ENCODE data around the gene RELA. TPM values are rescaled to one million over a fixed set of nuclear protein-coding genes. Genes with fewer than 3 reads are reported as not detected.
A peak's percentile ranks its signal among the peaks of the same experiment; 100 is the strongest.

The RELA gene
- polyA plus RNA-seq, 2 of the 4 experiments (the other 2 are of a cell fraction): 28.9 to 55.1 TPM

GRCh38 chr11:65672180-65672860 is 9.6 kb upstream of the RELA start:
- TF ChIP-seq FOXS1 (CRISPR knock-in tag; IDR thresholded peaks at IDR 0.05) (no peak), CHD4 (IDR thresholded peaks at IDR 0.05; ENCODE audit: borderline replicate concordance) (no peak), SMC3 (IDR thresholded peaks at IDR 0.05) (no peak), KDM1A (IDR thresholded peaks at IDR 0.05; ENCODE audit: low read depth) (no peak), JUN (IDR thresholded peaks at IDR 0.05) (no peak)

GRCh38 chr11:65663639-65664200 is 1.0 kb upstream of the RELA start:
- H3K4me3 ChIP-seq: peak overlapping the region; percentile 100
- TF ChIP-seq USF2 (IDR thresholded peaks at IDR 0.05) (peak; percentile 49), ZFP36 (IDR thresholded peaks at IDR 0.05; ENCODE audit: borderline replicate concordance, partially characterized antibody) (no peak), FOXS1 (CRISPR knock-in tag; IDR thresholded peaks at IDR 0.05) (no peak), TFCP2L1 (CRISPR knock-in tag; IDR thresholded peaks at IDR 0.05) (0 out of 2 replicates have a peak, but pooled peaks have one; percentile 48), HES2 (IDR thresholded peaks at IDR 0.05) (no peak), POLR2A (IDR thresholded peaks at IDR 0.05; ENCODE audit: low read length) (peak; percentile 4; the same call in 1 of the 2 replicates)
- FAIRE-seq: no peak
- ChIA-PET POLR2A (interaction anchor here (0.6 to 3.4 kb wide), 14 partner anchors 9 to 542 kb away, joined by 3 to 27 read pairs (median 4); partner anchors contain the start of genes FAU, FIBP, MRPL49 and PCNX3), CTCF (interaction anchor here (0.6 to 2.4 kb wide), 12 partner anchors 9 to 381 kb away, joined by 3 to 12 read pairs (median 3); partner anchors contain the start of genes FOSL1 and MUS81)
- ATAC-seq: peak; percentile 64 to 75
- 15% methylated on average over 9 of the region's 15 CpGs for WGBS (ENCODE audit: missing lambda C conversion rate)
- H3K27ac ChIP-seq: peak overlapping the region; percentile 96 to 98
- H3K4me2 ChIP-seq: peak overlapping the region; percentile 94
- H3K9me3 ChIP-seq: no peaks in the 10 kb centered on the region
- peak in 1 of 2 experiments; percentile 61 for DNase-seq (ENCODE audit: low read depth in 1 of 2, low spot score in 1 of 2)
- peaks cover 13% of the 10 kb centered on the region for H3K4me1 ChIP-seq

More at GRCh38 chr11:65672180-65672860, 9.6 kb upstream of the RELA start:
- CTCF ChIA-PET: interaction anchor here (1.2 kb wide), 2 partner anchors 46 to 146 kb away, joined by 3 to 6 read pairs; no protein-coding TSS in a partner anchor
- Histone ChIP-seq H3K27ac (no peak overlapping the region), H3K4me3 (no peak overlapping the region), H3K9me3 (no peaks in the 10 kb centered on the region), H3K4me2 (no peak overlapping the region), H3K4me1 (no peaks in the 10 kb centered on the region)
- DNase-seq (ENCODE audit: low read depth in 1 of 2, low spot score in 1 of 2) (no peak), FAIRE-seq (no peak), ATAC-seq (peak; percentile 43 to 62; a peak in 4 of 6 replicates)
- POLR2A ChIA-PET: interaction anchor here (1.0 to 1.3 kb wide), 2 partner anchors 9 kb away, joined by 3 read pairs; partner anchors contain the start of gene RELA

GRCh38 chr11:65662247-65662798 is 393 bp downstream of the RELA start:
- FAIRE-seq (no peak), ATAC-seq (peak; percentile 9 to 16; a peak in 5 of 6 replicates), DNase-seq (ENCODE audit: low read depth in 1 of 2, low spot score in 1 of 2) (no peak)
- ChIA-PET CTCF (interaction anchor here (1.2 to 2.4 kb wide), 6 partner anchors 8 to 222 kb away, joined by 3 to 12 read pairs (median 4); no protein-coding TSS in a partner anchor), POLR2A (interaction anchor here (0.6 to 3.4 kb wide), 13 partner anchors 9 to 207 kb away, joined by 3 to 27 read pairs (median 4); partner anchors contain the start of genes PCNX3, RNASEH2C, SIPA1 and ZNRD2)
- Histone ChIP-seq H3K27ac (peak overlapping the region; percentile 96 to 98), H3K4me1 (peaks cover 13% of the 10 kb centered on the region), H3K4me3 (peak overlapping the region; percentile 100), H3K9me3 (no peaks in the 10 kb centered on the region), H3K4me2 (peak overlapping the region; percentile 94)
- TF ChIP-seq E2F6 (IDR thresholded peaks at IDR 0.05; ENCODE audit: borderline replicate concordance, low read depth): no peak
- no peak for TF ChIP-seq HEYL (CRISPR knock-in tag; IDR thresholded peaks at IDR 0.05)
- no peak for TF ChIP-seq JUN (IDR thresholded peaks at IDR 0.05)
- TF ChIP-seq MAX (IDR thresholded peaks at IDR 0.05): no peak
- WGBS (ENCODE audit: missing lambda C conversion rate): 2% methylated on average over 7 of the region's 29 CpGs

GRCh38 chr11:65661599-65662246 is 993 bp downstream of the RELA start:
- Histone ChIP-seq H3K4me3 (peak overlapping the region; percentile 100), H3K4me2 (peak overlapping the region; percentile 94), H3K4me1 (peaks cover 13% of the 10 kb centered on the region), H3K27ac (peak overlapping the region; percentile 96 to 98), H3K9me3 (no peaks in the 10 kb centered on the region)
- POLR2A ChIA-PET: interaction anchor here (1.5 to 3.4 kb wide), 2 partner anchors 9 to 207 kb away, joined by 3 to 27 read pairs; no protein-coding TSS in a partner anchor
- no peak for FAIRE-seq
- TF ChIP-seq USF2 (IDR thresholded peaks at IDR 0.05): no peak
- no peak for TF ChIP-seq MAZ (IDR thresholded peaks at IDR 0.05; ENCODE audit: borderline replicate concordance, low read depth, low read length)
- TF ChIP-seq MAFK (IDR thresholded peaks at IDR 0.05; ENCODE audit: partially characterized antibody): no peak
- no peak for TF ChIP-seq JUN (IDR thresholded peaks at IDR 0.05)
- TF ChIP-seq HES2 (IDR thresholded peaks at IDR 0.05): no peak
- TF ChIP-seq E2F6 (IDR thresholded peaks at IDR 0.05; ENCODE audit: borderline replicate concordance, low read depth): no peak
- TF ChIP-seq ESRRA (IDR thresholded peaks at IDR 0.05; ENCODE audit: borderline replicate concordance, low read length): no peak
- TF ChIP-seq ATOH8 (CRISPR knock-in tag; IDR thresholded peaks at IDR 0.05; ENCODE audit: low read depth): no peak
- TF ChIP-seq NFE2L2 (conservative IDR thresholded peaks at IDR 0.05; ENCODE audit: low read length): no peak
- no peak for TF ChIP-seq BHLHE40 (IDR thresholded peaks at IDR 0.05; ENCODE audit: low read depth, low read length)
- TF ChIP-seq JUNB (IDR thresholded peaks at IDR 0.05): no peak
- DNase-seq (ENCODE audit: low read depth in 1 of 2, low spot score in 1 of 2): no peak
- no peak for ATAC-seq
- 66% methylated on average over 23 of the region's 25 CpGs for WGBS (ENCODE audit: missing lambda C conversion rate)
- CTCF ChIA-PET: interaction anchor here (0.7 to 2.4 kb wide), 4 partner anchors 7 to 161 kb away, joined by 3 to 12 read pairs (median 4); no protein-coding TSS in a partner anchor
